HG02943 (cell line): ENCODE measurements around the gene MKRN1.
"Not testable (repeated sequence)": the region's sequence is repeated elsewhere in the genome, so short reads cannot be mapped to it uniquely, and the experiment has no call there.

Source experiments
- ATAC-seq: cut with Tn5 transposase; IDR thresholded peaks from one replicate; pipeline ENCODE4 v1.9.1; 2021; ENCODE audit warnings: mild to moderate bottlenecking, low read depth, moderate library complexity; ENCODE audit not compliant: unreplicated experiment

The MKRN1 gene

DNA sequence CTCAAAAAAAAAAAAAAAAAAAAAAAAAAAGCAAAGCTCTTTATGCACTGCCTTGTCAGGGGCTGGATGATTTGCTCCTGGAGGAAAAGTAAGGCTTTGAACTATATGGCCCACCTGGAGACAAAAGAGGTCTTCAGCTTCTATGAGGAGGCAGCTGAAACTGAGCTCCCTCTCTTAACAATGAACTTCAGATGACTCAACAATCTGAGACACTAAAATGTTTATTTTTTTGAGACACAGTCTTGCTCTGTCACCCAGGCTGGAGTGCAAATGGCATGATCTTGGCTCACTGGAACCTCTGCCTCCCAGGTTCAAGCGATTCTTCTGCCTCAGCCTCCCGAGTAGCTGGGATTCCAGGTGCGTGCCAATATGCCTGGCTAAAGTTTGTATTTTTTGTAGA is 38.7 kb downstream of the MKRN1 start:
- ATAC-seq: no peak

DNA sequence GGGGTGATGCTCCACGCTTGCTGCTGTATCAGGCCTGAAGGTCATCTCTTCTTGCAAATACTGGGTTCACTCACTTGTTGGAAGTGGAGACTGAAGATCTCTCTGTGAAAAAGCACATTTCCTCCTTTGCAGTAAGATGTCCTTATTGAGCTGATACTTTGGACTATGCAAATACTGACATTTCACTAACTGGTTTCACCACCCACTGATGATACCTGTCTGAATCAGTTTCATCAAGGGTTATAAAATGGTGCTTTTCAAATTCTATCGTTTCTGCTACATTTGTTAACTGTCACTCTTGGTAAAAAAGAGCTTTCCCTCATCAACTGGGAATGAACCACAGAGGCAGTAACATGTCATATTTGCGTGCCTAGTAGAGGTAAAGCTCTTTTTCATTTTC is 39.9 kb downstream of the MKRN1 start:
- ATAC-seq: no peak

DNA sequence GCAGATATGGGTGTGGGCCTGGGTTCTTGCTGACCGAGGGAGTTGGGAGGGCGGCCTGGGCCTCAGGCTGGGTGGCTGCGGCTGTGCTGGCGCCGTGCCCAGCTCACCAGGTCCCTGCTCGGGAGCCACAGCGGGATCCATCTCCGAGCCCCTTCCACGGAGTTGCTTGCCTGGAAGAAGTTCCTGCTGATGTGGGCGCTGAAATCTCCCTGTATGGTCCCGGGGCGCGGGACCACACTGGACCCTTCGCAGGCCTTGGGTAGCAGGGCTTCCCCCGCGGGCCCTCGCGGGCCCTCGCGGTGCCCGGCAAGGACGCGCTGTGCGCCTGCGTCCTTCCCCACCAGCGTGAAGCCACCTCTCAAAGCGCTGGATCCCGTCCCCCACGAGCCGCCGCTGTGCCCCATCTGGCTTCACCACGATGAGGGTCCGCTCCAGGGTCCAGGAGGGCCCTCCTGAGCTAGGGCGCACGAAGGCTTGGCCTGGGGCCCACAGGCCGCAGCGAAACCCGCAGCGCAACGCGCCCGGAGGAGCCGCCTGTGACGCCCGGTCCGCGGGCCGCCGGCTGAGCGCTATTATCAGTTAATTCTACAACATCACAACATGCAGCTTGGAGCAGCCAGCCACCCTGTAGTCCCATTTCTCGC is 43.9 kb downstream of the MKRN1 start:
- no peak for ATAC-seq

DNA sequence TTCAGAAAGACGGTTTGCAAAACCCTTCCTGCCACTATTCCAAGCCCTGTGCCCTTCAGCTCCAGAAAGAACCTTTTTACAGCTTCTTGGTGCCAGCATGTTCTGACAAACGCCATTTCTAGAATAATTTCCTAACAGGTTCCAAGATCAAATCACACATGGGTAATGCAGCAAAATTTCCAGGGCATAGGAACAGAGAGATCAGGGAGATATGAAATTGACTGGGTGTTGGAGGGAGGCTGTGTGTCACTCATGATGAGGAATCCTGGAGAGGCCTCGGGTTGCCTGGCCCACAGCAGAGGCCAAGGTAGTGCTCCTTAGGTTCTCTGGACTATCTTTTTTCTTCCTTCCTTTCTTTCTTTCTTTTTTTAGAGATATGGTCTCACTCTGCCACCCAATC is 45.9 kb downstream of the MKRN1 start:
- no peak for ATAC-seq

DNA sequence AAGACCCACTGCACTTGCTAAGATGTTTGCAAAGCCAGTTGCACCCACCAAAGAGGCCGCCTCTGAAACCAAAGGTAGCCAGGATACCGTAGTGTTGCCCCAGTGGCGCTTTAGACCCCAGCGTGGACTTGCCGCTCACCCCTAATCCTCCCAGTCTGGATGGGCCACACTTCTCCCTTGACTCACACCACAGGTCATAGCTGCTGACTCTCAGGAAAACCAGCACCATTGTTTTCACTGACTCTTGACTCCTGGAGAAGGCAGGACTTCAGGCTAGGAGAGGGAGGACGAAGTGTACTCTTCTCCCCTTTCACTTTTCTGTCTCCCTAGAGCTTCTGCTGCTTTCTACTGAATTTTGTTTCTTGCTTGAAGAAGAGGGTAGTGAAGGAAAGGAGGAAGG is 53.2 kb downstream of the MKRN1 start:
- no peak for ATAC-seq

DNA sequence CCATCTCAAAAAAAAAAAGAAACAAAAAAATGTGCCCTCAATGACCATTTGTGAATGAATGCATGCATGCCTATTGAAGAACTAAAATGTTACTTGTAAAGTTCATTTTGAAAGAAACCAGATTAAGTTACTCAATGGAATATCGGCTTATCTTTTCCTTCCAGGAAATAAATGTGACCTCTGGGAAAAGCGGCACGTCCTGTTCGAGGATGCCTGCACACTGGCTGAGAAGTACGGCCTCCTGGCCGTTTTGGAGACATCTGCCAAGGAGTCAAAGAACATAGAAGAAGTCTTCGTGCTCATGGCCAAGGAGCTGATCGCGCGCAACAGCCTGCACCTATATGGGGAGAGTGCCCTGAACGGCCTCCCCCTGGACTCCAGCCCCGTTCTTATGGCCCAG is 53.6 kb downstream of the MKRN1 start:
- ATAC-seq: no peak

DNA sequence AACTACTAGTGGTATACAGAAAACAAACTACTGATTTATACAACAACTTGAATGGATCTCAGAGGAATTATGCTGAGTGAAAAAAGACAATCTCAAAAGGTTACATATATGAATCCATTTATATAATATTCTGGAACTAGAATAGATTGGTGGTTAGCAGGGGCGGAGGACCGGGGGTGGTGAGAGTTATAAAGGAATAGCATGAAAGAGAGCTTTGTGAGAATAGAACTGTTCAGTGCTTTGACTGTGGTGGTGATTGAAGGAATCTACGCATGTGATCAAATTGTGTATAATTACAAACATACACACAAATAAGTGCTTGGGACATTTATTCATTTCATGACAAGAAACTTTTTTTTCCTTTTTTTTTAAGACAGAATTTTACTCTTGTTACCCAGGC is 55.8 kb downstream of the MKRN1 start:
- no peak for ATAC-seq

DNA sequence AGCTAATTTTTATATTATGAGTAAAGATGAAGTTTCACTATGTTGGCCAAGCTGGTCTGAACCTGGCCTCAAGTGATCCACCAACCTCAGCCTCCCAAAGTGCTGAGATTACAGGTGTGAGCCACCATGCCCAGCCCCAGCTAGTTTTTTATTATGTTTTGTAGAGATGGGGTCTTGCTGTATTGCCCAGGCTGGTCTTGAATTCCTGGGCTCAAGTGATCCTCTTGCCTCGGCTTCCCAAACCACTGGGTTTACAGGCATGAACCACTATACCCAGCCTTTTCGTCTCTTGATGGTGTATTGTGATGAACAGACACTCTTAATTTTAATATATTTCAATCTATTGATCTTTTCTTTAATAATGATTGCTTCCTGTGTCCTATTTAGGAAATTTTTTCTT is 57.8 kb downstream of the MKRN1 start:
- ATAC-seq: no peak

DNA sequence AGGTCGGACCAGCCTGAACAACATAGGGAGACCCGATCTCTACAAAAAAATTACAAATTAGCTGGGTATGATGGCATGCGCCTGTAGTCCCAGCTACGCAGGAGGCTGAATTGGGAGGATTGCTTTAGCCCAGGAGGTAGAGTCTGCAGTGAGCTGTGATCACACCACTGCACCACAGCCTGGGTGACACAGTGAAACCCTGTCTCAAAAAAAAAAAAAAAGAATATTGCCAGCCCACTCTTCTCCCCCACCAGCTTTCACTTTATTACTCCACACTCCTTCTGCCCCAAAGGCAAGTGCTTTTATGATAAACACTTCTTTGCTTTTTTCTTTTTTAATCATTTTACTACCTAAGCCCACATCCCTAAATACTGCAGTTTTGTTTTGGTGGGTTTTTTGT is 60.7 kb downstream of the MKRN1 start:
- ATAC-seq: no peak

DNA sequence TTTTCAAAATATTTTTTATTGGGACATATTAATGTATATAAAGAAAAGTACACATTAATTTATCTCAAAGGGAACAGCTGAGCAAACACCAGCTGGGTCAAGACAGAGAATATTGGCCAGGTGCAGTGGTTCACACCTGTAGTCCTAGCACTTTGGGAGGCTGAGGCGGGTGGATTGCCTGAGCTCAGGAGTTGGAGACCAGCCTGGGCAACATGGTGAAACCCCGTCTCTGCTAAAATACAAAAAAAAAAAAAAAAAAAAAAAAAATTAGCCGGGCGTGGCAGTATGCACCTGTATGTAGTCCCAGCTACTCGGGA is 61.2 kb downstream of the MKRN1 start:
- not testable (repeated sequence) for ATAC-seq

DNA sequence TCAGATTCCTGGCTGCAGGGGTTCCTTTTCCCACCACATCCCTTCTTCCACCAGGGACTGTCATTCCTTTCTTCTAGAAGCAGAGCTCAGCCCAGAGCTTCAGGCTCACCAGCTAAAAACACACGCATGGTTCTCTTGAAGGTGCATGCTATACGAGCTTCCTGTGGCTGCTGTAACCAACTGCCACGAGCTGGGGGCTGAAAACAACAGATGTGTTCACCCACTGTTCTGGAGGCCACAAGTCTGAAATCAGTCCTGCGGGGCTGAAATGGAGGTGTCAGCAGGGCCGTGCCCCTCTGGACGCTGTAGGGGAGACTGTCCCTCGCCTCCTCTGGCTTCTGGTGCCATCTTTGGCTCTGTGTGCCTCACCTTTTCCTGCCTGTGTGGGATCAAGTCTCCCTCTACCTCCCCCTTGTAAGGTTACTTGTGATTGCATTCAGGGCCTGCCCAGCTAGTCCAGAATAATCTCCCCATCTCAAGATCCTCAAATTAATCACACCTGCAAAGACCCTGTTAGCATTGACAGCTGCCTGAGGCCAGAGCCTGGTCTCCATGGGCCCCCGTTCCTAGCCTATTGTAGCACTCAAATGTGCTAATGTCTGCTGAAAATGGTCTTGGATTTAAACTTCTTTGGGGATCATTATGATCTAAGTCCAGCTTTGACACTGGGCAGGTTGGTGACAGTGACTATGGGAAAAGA is 61.7 kb downstream of the MKRN1 start:
- ATAC-seq: no peak

DNA sequence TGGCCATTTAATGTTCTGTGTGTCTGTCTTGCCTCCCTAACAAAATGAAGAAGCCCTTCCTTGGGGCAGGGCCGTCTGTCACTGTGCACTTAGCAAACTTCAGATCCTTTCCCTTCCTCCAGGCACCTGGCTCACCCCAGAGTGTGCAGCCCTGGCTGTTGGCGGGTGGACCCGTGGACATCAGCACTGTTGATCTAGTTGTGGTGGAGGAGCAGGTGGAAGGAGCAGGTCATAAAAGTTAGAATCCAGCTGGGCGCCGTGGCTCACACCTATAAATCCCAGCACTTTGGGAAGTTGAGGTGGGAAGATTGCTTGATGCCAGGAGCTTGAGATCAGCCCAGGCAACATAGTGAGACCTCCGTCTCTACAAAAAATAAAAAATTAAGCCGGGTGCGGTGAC is 62.7 kb downstream of the MKRN1 start:
- ATAC-seq: no peak

DNA sequence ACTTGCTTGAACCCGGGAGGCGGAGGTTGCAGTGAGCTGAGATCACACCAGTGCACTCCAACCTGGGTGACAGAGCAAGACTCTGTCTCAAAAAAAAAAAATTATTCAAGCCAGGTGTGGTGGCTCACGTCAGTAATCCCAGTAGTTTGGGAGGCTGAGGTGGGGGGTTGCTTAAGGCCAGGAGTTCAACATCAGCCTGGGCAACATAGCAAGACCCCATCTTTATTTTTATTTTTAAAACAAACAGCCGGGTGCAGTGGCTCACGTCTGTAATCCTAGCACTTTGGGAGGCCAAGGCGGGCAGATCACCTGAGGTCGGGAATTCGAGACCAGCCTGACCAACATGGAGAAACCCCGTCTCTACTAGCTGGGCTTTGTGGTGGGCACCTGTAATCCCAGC is 63.5 kb downstream of the MKRN1 start:
- ATAC-seq: not testable (repeated sequence)

DNA sequence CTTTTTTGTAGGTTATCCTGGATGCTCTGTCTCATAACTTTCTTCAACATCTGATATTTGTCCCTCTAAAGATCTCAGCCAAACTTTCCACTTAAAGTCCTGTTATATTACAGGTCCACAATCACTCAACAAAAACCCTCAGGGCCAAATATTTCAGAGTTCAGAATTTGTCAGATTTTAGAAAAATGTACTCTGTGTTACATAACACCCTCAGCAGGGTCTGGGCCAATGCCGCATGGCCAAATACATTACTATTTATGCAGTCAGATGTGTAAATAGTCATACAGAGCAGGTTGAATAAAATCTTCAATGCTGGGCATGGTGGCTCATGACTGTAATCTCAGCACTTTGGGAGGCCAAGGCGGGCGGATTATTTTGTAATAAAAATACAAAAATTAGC is 63.9 kb downstream of the MKRN1 start:
- no peak for ATAC-seq

DNA sequence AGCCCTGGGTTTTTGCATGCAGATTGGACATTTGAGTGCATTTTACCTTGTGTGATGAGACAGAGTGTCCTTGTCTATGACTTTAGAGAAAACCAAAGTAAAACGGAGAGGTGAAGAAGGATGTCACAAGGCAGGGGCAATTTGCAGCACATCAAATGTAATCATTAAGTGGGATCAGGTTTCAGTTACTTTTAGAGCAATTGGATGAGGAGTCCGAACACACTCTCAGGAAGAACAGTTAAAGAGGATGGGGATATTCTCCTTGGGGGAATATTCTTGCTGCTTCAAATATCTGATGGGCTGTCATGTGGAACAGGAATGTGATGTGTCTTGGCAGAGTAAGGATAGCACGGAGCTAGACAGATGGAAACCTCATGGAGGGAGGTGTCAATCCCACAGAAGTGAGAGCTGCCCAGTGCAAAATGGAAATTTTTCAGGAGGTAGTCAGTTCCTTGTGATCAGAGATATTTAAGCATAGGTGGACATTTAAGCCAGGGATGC is 74.7 kb downstream of the MKRN1 start:
- ATAC-seq: no peak

DNA sequence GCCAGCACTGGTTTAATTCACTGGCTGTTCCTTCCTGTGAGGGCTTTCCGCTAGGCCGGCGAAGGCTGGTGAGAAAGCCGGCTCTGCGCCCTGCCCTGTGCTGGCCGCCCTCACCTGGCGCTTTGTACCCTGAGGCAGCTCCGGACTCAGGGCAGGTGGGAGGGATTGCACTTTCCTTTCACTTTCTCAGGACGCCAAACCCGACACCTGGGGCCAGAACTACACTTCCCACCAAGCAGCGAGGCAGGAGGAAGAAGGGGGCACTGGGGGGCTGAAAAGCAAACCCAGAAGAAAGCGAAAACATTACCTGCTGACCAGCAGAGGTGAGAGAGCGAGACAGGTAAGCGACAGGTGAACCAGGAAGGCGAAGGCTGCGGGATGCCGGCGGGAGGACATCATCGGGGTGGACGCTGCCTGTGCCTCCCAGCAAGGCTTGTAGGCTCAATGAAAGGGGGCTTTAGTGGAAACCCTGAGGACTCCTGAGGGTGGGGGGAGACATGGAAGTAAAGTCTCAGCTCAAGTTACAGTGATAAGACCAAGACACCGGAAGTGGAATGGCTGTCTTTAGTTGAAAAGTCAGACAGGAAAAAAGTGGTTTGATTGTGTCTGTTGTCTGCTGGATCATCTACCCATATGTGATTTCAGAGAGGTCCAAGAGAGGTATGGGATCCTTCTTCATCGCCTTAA is 75.3 kb downstream of the MKRN1 start, which contains the start of gene RAB19:
RAB19 (plus strand) TSS at position 181 of the 687 bp plus-strand sequence. CDS start 3,589 bp downstream, outside the sequence.
- no peak for ATAC-seq
